Peyer's patch (tissue), 4 donors: ENCODE measurements around the gene RUBCNL.

Source experiments
- CTCF ChIP-seq, 6 experiments: fragments of 450-650 bp in 4 of 6; fragments of 200-600 bp in 2 of 6; sonication (generic) in 1 of 6; IDR thresholded peaks; one replicate each; pipeline ENCODE4 v1.5.1; 2017 to 2019; ENCODE audit warnings: antibody characterized with exemption in 6 of 6, mild to moderate bottlenecking in 3 of 6, moderate library complexity in 1 of 6
- POLR2A ChIP-seq, 2 donors: fragments of 450-650 bp; IDR thresholded peaks; one replicate each; pipeline ENCODE4 v1.5.1; 2017; ENCODE audit warnings: antibody characterized with exemption in 2 of 2, mild to moderate bottlenecking in 2 of 2, moderate library complexity in 2 of 2

GRCh38 chr13:46297361-46297811, 89.7 kb downstream of the RUBCNL start:
- no peak for TF ChIP-seq POLR2A (IDR thresholded peaks at IDR 0.05)
- no peak for TF ChIP-seq CTCF (IDR thresholded peaks at IDR 0.05)
